H1 (cell line): ENCODE measurements around the gene DOCK3.

Experiments
- BRCA1 ChIP-seq: IDR thresholded peaks from 2 replicates; pipeline ENCODE4 v1.6.1; 2012; ENCODE audit warnings: low read depth, low read length, improper control_type of control experiment
- CBX5 ChIP-seq: fragments of 300-800, 300-1000 bp; sonication (generic); IDR thresholded peaks from 2 replicates; pipeline ENCODE4 v1.7.1; 2016; ENCODE audit warnings: antibody characterized with exemption, low read length, low read depth
- CTCF ChIP-seq, 3 experiments: IDR thresholded peaks; 1 replicate in 2 of 3; 2 replicates in 1 of 3; pipeline versions ENCODE4 v1.5.1 to v1.6.1; 2011; ENCODE audit warnings: low read length in 3 of 3, mild to moderate bottlenecking in 3 of 3, inconsistent platforms in 2 of 3, low read depth in 1 of 3, moderate library complexity in 1 of 3; ENCODE audit not compliant: insufficient read depth in 1 of 3; ENCODE audit errors: control extremely low read depth in 1 of 3
- EZH2 ChIP-seq: fragments of 200-600 bp; sonication (generic); IDR thresholded peaks from 2 replicates; pipeline ENCODE4 v1.7.1; 2012; ENCODE audit warnings: low read depth, mild to moderate bottlenecking, moderate library complexity, low read length, inconsistent platforms; ENCODE audit not compliant: severe bottlenecking
- POLR2AphosphoS5 ChIP-seq: IDR thresholded peaks from 2 replicates; pipeline ENCODE4 v1.6.1; 2011; ENCODE audit warnings: low read depth, low read length
- SRF ChIP-seq: IDR thresholded peaks from 2 replicates; pipeline ENCODE4 v1.6.1; 2011; ENCODE audit warnings: mild to moderate bottlenecking, low read depth, low read length, moderate library complexity

GRCh38 chr3:50645378-50645777, 29.3 kb upstream of the DOCK3 start:
- no peak for TF ChIP-seq CTCF (IDR thresholded peaks at IDR 0.05; ENCODE audit: control extremely low read depth in 1 of 3, insufficient read depth in 1 of 3, low read depth in 1 of 3, low read length in 3 of 3)
- no peak for TF ChIP-seq SRF
- TF ChIP-seq BRCA1: no peak
- TF ChIP-seq EZH2: no peak
- no peak for TF ChIP-seq POLR2AphosphoS5
- TF ChIP-seq CBX5: no peak
